ENCODE measurements around the gene NKX2-2.

DNA sequence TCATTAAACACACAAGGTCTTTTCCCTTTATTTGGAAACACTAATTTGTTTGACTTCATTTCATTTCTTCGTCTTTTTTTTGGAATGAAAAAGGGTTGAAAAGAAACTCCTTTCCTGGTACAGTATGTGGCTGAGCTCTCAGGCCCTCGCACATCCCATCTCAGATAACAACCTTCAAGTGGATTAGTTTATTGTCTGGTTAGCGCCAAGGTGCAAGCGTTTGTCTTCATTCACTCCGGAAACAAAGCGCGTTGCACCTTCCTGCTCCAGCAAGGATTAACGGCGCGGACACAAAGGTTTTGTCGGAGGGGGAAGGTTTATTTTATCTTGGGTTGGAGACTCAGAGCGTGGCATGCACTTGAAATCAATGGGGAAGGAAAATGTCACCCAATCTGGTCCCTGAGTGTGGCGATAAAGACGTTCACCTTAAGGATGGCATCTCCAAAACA is 5.3 kb upstream of the NKX2-2 start:
- no peak for TF ChIP-seq EZH2 (IDR thresholded peaks at IDR 0.05; ENCODE audit: low read depth, low read length, severe bottlenecking)
- no peak for TF ChIP-seq POLR2A (IDR thresholded peaks at IDR 0.05; ENCODE audit: control extremely low read depth in 1 of 2, low read depth in 2 of 2, low read length in 2 of 2)
- TF ChIP-seq, protein P1, sequence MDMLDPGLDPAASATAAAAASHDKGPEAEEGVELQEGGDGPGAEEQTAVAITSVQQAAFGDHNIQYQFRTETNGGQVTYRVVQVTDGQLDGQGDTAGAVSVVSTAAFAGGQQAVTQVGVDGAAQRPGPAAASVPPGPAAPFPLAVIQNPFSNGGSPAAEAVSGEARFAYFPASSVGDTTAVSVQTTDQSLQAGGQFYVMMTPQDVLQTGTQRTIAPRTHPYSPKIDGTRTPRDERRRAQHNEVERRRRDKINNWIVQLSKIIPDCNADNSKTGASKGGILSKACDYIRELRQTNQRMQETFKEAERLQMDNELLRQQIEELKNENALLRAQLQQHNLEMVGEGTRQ (IDR thresholded peaks at IDR 0.05; ENCODE audit: low read length) = no peak
- TF ChIP-seq, protein P2, sequence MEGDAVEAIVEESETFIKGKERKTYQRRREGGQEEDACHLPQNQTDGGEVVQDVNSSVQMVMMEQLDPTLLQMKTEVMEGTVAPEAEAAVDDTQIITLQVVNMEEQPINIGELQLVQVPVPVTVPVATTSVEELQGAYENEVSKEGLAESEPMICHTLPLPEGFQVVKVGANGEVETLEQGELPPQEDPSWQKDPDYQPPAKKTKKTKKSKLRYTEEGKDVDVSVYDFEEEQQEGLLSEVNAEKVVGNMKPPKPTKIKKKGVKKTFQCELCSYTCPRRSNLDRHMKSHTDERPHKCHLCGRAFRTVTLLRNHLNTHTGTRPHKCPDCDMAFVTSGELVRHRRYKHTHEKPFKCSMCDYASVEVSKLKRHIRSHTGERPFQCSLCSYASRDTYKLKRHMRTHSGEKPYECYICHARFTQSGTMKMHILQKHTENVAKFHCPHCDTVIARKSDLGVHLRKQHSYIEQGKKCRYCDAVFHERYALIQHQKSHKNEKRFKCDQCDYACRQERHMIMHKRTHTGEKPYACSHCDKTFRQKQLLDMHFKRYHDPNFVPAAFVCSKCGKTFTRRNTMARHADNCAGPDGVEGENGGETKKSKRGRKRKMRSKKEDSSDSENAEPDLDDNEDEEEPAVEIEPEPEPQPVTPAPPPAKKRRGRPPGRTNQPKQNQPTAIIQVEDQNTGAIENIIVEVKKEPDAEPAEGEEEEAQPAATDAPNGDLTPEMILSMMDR (IDR thresholded peaks at IDR 0.05; ENCODE audit: control extremely low read depth in 1 of 3, insufficient read depth in 1 of 3, low read depth in 1 of 3, low read length in 3 of 3) = no peak
- TF ChIP-seq, protein P3, sequence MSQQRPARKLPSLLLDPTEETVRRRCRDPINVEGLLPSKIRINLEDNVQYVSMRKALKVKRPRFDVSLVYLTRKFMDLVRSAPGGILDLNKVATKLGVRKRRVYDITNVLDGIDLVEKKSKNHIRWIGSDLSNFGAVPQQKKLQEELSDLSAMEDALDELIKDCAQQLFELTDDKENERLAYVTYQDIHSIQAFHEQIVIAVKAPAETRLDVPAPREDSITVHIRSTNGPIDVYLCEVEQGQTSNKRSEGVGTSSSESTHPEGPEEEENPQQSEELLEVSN (IDR thresholded peaks at IDR 0.05) = no peak
- TF ChIP-seq CBX8 (IDR thresholded peaks at IDR 0.05; ENCODE audit: borderline replicate concordance, low read depth, low read length) = no peak
